Liver (tissue), 9 donors: ENCODE data around the gene LOXHD1. TPM values are rescaled to one million over a fixed set of nuclear protein-coding genes. Genes with fewer than 3 reads are reported as not detected.

ENCODE experiments used
- DNase-seq: peaks from one replicate; pipeline ENCODE4 v3.0.0-alpha.2; 2017; ENCODE audit warnings: low spot score
- H3K27ac ChIP-seq, 2 donors: one replicate each; pipeline ENCODE4 v1.7.0; 2013; ENCODE audit warnings: inconsistent platforms in 2 of 2, low read length in 2 of 2, control low read depth in 1 of 2, low read depth in 1 of 2, mild to moderate bottlenecking in 1 of 2
- H3K27me3 ChIP-seq, 4 donors: one replicate each; pipeline versions ENCODE4 v1.6.1 to v1.7.0; 2013; ENCODE audit warnings: low read length in 3 of 4, inconsistent platforms in 1 of 4, mild to moderate bottlenecking in 1 of 4, moderate library complexity in 1 of 4; ENCODE audit not compliant: control insufficient read depth in 4 of 4, insufficient read depth in 4 of 4
- H3K36me3 ChIP-seq, 4 donors: one replicate each; pipeline versions ENCODE4 v1.6.1 to v1.7.0; 2013; ENCODE audit warnings: low read length in 3 of 4, mild to moderate bottlenecking in 3 of 4, low read depth in 1 of 4, moderate library complexity in 1 of 4; ENCODE audit not compliant: control insufficient read depth in 4 of 4, insufficient read depth in 3 of 4
- H3K4me1 ChIP-seq, 4 donors: one replicate each; pipeline versions ENCODE4 v1.6.1 to v1.7.0; 2013; ENCODE audit warnings: low read length in 3 of 4, mild to moderate bottlenecking in 3 of 4, moderate library complexity in 1 of 4; ENCODE audit not compliant: control insufficient read depth in 4 of 4, insufficient read depth in 4 of 4
- H3K4me3 ChIP-seq, 3 donors: one replicate each; pipeline versions ENCODE4 v1.6.1 to v1.7.0; 2013; ENCODE audit warnings: low read length in 3 of 3, control low read depth in 1 of 3, low read depth in 1 of 3, mild to moderate bottlenecking in 1 of 3
- H3K9ac ChIP-seq, 2 donors: one replicate each; pipeline ENCODE4 v1.7.0; 2013; ENCODE audit warnings: low read length in 2 of 2, mild to moderate bottlenecking in 2 of 2, moderate library complexity in 2 of 2, control low read depth in 1 of 2, low read depth in 1 of 2
- H3K9me3 ChIP-seq, 4 donors: one replicate each; pipeline versions ENCODE4 v1.6.1 to v1.7.0; 2013; ENCODE audit warnings: low read length in 3 of 4; ENCODE audit not compliant: control insufficient read depth in 4 of 4
- EGR1 ChIP-seq, 2 donors: IDR thresholded peaks; 2 replicates each; pipeline ENCODE4 v1.6.1; 2016 to 2018; ENCODE audit warnings: antibody characterized with exemption in 2 of 2, low read depth in 2 of 2
- FOXA1 ChIP-seq: IDR thresholded peaks from 2 replicates; pipeline ENCODE4 v1.6.1; 2016; ENCODE audit warnings: antibody characterized with exemption
- FOXA2 ChIP-seq: IDR thresholded peaks from 2 replicates; pipeline ENCODE4 v1.6.1; 2016; ENCODE audit warnings: antibody characterized with exemption
- GABPA ChIP-seq, 2 donors: IDR thresholded peaks in 1 of 2; conservative IDR thresholded peaks in 1 of 2; 2 replicates each; pipeline ENCODE4 v1.6.1; 2016; ENCODE audit warnings: antibody characterized with exemption in 2 of 2, mild to moderate bottlenecking in 1 of 2, moderate library complexity in 1 of 2
- HNF4A ChIP-seq, 2 donors: conservative IDR thresholded peaks; 2 replicates each; pipeline ENCODE4 v1.6.1; 2016; ENCODE audit warnings: antibody characterized with exemption in 2 of 2, mild to moderate bottlenecking in 2 of 2
- HNF4G ChIP-seq: IDR thresholded peaks from 2 replicates; pipeline ENCODE4 v1.6.1; 2016; ENCODE audit warnings: antibody characterized with exemption
- JUND ChIP-seq, 2 donors: IDR thresholded peaks; 2 replicates each; pipeline ENCODE4 v1.6.1; 2016; ENCODE audit warnings: antibody characterized with exemption in 2 of 2
- NR2F2 ChIP-seq: IDR thresholded peaks from 2 replicates; pipeline ENCODE4 v1.6.1; 2016; ENCODE audit warnings: antibody characterized with exemption
- RAD21 ChIP-seq, 2 donors: IDR thresholded peaks; 2 replicates each; pipeline ENCODE4 v1.6.1; 2016; ENCODE audit warnings: antibody characterized with exemption in 2 of 2, mild to moderate bottlenecking in 2 of 2
- RXRA ChIP-seq, 2 donors: IDR thresholded peaks; 2 replicates each; pipeline ENCODE4 v1.6.1; 2017 to 2018; ENCODE audit warnings: antibody characterized with exemption in 2 of 2, mild to moderate bottlenecking in 1 of 2
- SP1 ChIP-seq: IDR thresholded peaks from 2 replicates; pipeline ENCODE4 v1.6.1; 2018; ENCODE audit warnings: antibody characterized with exemption, mild to moderate bottlenecking
- TAF1 ChIP-seq: conservative IDR thresholded peaks from 2 replicates; pipeline ENCODE4 v1.6.1; 2016; ENCODE audit warnings: antibody characterized with exemption, mild to moderate bottlenecking
- YY1 ChIP-seq: IDR thresholded peaks from 2 replicates; pipeline ENCODE4 v1.6.1; 2016; ENCODE audit warnings: antibody characterized with exemption, mild to moderate bottlenecking
- WGBS: extraction: QIAGEN DNeasy Blood & Tissue Kit; methylation state at CpG from one replicate; pipeline ENCODE4 v1.1.7; 2013; 5-methylcytosine and 5-hydroxymethylcytosine counted together
- polyA plus RNA-seq, 2 donors: library from polyadenylated mRNA; stranded (reverse) in 1 of 2; unstranded in 1 of 2; fragments of 200-250 nt in 1 of 2; fragments of >200 nt in 1 of 2; fragmentation: Nextera tagmentation in 1 of 2; extraction: Ambion mirVana in 1 of 2; gene quantifications; one replicate each; pipeline versions ENCODE4 v1.2.1 to v1.2.3, GENCODE V29; 2013 to 2015
- total RNA-seq, 2 donors: library from RNA; depleted of rRNA; stranded (reverse); fragments of >200 nt; gene quantifications; one replicate each; pipeline ENCODE4 v1.2.3, GENCODE V29; 2014
- TF ChIP-seq, protein P1 (sequence below): IDR thresholded peaks from 2 replicates; pipeline ENCODE4 v1.6.1; 2016; ENCODE audit warnings: antibody characterized with exemption, mild to moderate bottlenecking
- TF ChIP-seq, protein P2 (sequence below): fragments of 150-350 bp; IDR thresholded peaks from 2 replicates; pipeline ENCODE4 v1.5.1; 2017; ENCODE audit warnings: improper control_type of control experiment, low read depth, low read length; ENCODE audit not compliant: missing input control
- TF ChIP-seq, protein P3 (sequence below): IDR thresholded peaks from 2 replicates; pipeline ENCODE4 v1.6.1; 2016; ENCODE audit warnings: antibody characterized with exemption
- TF ChIP-seq, protein P4 (sequence below): IDR thresholded peaks from 2 replicates; pipeline ENCODE4 v1.6.1; 2016; ENCODE audit warnings: antibody characterized with exemption
- TF ChIP-seq, protein P5 (sequence below): IDR thresholded peaks from 2 replicates; pipeline ENCODE4 v1.6.1; 2016; ENCODE audit warnings: antibody characterized with exemption
- donor health status: healthy.
- donor health status: healthy.
- donor health status: healthy.
- donor health status: healthy.
- donor health status: healthy.

Gene LOXHD1
- total and polyA plus RNA-seq, 4 donors = 0.09 to 0.25 TPM; not detected in 2

DNA sequence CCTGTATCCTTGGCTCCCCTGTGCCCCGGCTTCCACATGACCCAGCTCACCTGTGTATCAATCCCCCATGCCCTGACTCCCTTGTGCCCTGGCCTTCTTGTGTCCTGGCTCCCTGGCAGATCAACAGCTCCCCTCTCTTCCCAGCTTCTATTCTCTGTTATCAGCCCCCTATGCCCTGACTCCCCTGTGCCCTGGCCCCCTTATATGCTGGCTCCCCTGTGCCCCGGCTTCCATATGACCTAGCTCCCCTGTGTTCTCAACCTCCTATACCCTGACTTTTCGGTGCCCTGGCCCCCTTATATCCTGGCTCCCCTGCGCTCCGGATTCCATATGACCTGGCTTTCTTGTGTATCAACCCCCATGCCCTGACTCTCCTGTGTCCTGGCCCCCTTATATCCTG, 209.2 kb downstream of the LOXHD1 start:
- Histone ChIP-seq H3K9ac (no peak overlapping the region), H3K4me3 (no peak overlapping the region), H3K4me1 (no peaks in the 10 kb centered on the region), H3K36me3 (peaks cover 0 to 6% (median 3%) of the 10 kb centered on the region in 4 donors), H3K27me3 (no peaks in the 10 kb centered on the region), H3K27ac (no peak overlapping the region), H3K9me3 (peaks cover 0 to 4% (median 0%) of the 10 kb centered on the region in 4 donors)
- no peak for DNase-seq
- WGBS = 96% methylated on average over 5 of the region's 5 CpGs
- TF ChIP-seq FOXA1 = no peak
- TF ChIP-seq FOXA2 = no peak
- TF ChIP-seq NR2F2 = no peak
- TF ChIP-seq HNF4A (conservative IDR thresholded peaks at IDR 0.05) = no peak
- TF ChIP-seq JUND (IDR thresholded peaks at IDR 0.05) = no peak
- TF ChIP-seq RAD21 (IDR thresholded peaks at IDR 0.05) = no peak
- no peak for TF ChIP-seq EGR1 (IDR thresholded peaks at IDR 0.05; ENCODE audit: low read depth in 2 of 2)
- TF ChIP-seq, protein P1, sequence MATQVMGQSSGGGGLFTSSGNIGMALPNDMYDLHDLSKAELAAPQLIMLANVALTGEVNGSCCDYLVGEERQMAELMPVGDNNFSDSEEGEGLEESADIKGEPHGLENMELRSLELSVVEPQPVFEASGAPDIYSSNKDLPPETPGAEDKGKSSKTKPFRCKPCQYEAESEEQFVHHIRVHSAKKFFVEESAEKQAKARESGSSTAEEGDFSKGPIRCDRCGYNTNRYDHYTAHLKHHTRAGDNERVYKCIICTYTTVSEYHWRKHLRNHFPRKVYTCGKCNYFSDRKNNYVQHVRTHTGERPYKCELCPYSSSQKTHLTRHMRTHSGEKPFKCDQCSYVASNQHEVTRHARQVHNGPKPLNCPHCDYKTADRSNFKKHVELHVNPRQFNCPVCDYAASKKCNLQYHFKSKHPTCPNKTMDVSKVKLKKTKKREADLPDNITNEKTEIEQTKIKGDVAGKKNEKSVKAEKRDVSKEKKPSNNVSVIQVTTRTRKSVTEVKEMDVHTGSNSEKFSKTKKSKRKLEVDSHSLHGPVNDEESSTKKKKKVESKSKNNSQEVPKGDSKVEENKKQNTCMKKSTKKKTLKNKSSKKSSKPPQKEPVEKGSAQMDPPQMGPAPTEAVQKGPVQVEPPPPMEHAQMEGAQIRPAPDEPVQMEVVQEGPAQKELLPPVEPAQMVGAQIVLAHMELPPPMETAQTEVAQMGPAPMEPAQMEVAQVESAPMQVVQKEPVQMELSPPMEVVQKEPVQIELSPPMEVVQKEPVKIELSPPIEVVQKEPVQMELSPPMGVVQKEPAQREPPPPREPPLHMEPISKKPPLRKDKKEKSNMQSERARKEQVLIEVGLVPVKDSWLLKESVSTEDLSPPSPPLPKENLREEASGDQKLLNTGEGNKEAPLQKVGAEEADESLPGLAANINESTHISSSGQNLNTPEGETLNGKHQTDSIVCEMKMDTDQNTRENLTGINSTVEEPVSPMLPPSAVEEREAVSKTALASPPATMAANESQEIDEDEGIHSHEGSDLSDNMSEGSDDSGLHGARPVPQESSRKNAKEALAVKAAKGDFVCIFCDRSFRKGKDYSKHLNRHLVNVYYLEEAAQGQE = no peak
- no peak for TF ChIP-seq YY1
- TF ChIP-seq SP1 = no peak
- TF ChIP-seq HNF4G = no peak
- no peak for TF ChIP-seq TAF1
- no peak for TF ChIP-seq RXRA (IDR thresholded peaks at IDR 0.05)
- TF ChIP-seq, protein P2, sequence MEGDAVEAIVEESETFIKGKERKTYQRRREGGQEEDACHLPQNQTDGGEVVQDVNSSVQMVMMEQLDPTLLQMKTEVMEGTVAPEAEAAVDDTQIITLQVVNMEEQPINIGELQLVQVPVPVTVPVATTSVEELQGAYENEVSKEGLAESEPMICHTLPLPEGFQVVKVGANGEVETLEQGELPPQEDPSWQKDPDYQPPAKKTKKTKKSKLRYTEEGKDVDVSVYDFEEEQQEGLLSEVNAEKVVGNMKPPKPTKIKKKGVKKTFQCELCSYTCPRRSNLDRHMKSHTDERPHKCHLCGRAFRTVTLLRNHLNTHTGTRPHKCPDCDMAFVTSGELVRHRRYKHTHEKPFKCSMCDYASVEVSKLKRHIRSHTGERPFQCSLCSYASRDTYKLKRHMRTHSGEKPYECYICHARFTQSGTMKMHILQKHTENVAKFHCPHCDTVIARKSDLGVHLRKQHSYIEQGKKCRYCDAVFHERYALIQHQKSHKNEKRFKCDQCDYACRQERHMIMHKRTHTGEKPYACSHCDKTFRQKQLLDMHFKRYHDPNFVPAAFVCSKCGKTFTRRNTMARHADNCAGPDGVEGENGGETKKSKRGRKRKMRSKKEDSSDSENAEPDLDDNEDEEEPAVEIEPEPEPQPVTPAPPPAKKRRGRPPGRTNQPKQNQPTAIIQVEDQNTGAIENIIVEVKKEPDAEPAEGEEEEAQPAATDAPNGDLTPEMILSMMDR = no peak
- no peak for TF ChIP-seq GABPA (IDR thresholded peaks at IDR 0.05 in 1 of 2, conservative IDR thresholded peaks at IDR 0.05 in 1 of 2)
- TF ChIP-seq, protein P3, sequence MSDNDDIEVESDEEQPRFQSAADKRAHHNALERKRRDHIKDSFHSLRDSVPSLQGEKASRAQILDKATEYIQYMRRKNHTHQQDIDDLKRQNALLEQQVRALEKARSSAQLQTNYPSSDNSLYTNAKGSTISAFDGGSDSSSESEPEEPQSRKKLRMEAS = no peak
- TF ChIP-seq, protein P4, sequence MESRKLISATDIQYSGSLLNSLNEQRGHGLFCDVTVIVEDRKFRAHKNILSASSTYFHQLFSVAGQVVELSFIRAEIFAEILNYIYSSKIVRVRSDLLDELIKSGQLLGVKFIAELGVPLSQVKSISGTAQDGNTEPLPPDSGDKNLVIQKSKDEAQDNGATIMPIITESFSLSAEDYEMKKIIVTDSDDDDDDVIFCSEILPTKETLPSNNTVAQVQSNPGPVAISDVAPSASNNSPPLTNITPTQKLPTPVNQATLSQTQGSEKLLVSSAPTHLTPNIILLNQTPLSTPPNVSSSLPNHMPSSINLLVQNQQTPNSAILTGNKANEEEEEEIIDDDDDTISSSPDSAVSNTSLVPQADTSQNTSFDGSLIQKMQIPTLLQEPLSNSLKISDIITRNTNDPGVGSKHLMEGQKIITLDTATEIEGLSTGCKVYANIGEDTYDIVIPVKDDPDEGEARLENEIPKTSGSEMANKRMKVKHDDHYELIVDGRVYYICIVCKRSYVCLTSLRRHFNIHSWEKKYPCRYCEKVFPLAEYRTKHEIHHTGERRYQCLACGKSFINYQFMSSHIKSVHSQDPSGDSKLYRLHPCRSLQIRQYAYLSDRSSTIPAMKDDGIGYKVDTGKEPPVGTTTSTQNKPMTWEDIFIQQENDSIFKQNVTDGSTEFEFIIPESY = no peak
- TF ChIP-seq, protein P5, sequence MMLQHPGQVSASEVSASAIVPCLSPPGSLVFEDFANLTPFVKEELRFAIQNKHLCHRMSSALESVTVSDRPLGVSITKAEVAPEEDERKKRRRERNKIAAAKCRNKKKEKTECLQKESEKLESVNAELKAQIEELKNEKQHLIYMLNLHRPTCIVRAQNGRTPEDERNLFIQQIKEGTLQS = no peak
